ENCODE measurements around the gene BTBD7.
"Not testable (repeated sequence)": the region's sequence is repeated elsewhere in the genome, so short reads cannot be mapped to it uniquely, and the experiment has no call there.

BTBD7 gene

GRCh38 chr14:93246534-93246933 is 86.3 kb downstream of the BTBD7 start:
- DNase-seq, result no peak

- DNase-seq, result no peak
Observed at GRCh38 chr14:93245764-93246420, 86.9 kb downstream of the BTBD7 start.

- DNase-seq, result no peak
Observed at GRCh38 chr14:93240678-93241000, 92.2 kb downstream of the BTBD7 start.

GRCh38 chr14:93239869-93240677 is 92.8 kb downstream of the BTBD7 start:
- DNase-seq, result no peak

GRCh38 chr14:93234798-93235197 is 98.0 kb downstream of the BTBD7 start:
- DNase-seq, result peak in 1 of 51 donors; percentile 41

GRCh38 chr14:93233078-93233477 is 99.8 kb downstream of the BTBD7 start:
- not testable (repeated sequence) for DNase-seq

- no peak for DNase-seq
Observed at GRCh38 chr14:93232159-93232558, 100.7 kb downstream of the BTBD7 start.

- peak in 37 of 51 donors; percentile 5 to 67 (median 35) for DNase-seq
Observed at GRCh38 chr14:93231129-93231979, 101.5 kb downstream of the BTBD7 start.

- no peak for DNase-seq
Observed at GRCh38 chr14:93230539-93230938, 102.3 kb downstream of the BTBD7 start.

- DNase-seq, result no peak
Observed at GRCh38 chr14:93228550-93228949, 104.3 kb downstream of the BTBD7 start.

GRCh38 chr14:93223565-93223964 is 109.3 kb downstream of the BTBD7 start:
- DNase-seq, result no peak

GRCh38 chr14:93220509-93220908 is 112.3 kb downstream of the BTBD7 start:
- DNase-seq, result no peak

- peak in 3 of 51 donors; percentile 3 to 17 (median 4) for DNase-seq
Observed at GRCh38 chr14:93219103-93219726, 113.6 kb downstream of the BTBD7 start.

GRCh38 chr14:93214598-93214997 is 118.2 kb downstream of the BTBD7 start:
- no peak for DNase-seq

- DNase-seq, result no peak
Observed at GRCh38 chr14:93212432-93212831, 120.4 kb downstream of the BTBD7 start.

GRCh38 chr14:93207468-93208308 is 125.1 kb downstream of the BTBD7 start:
- peak in 39 of 51 donors; percentile 15 to 80 (median 61) for DNase-seq

GRCh38 chr14:93206793-93207467 is 125.9 kb downstream of the BTBD7 start, which contains the start of the genes GON7 and UBR7:
Gene GON7 (minus strand): TSS chr14:93207065. CDS start chr14:93207037, 28 bp downstream.
Gene UBR7 (plus strand): TSS chr14:93207256. CDS start chr14:93207292, 36 bp downstream.
- peak; percentile 49 to 97 (median 92) for DNase-seq

GRCh38 chr14:93201155-93201704 is 131.6 kb downstream of the BTBD7 start:
- DNase-seq, result no peak

GRCh38 chr14:93200553-93200952 is 132.3 kb downstream of the BTBD7 start:
- no peak for DNase-seq
